Measurements from ENCODE around the gene UTP11. TPM values are rescaled to one million over a fixed set of nuclear protein-coding genes. Genes with fewer than 3 reads are reported as not detected.

UTP11 gene
- total RNA-seq, 1 donor: 38.7 TPM

- Histone ChIP-seq H3K79me2 (ENCODE audit: insufficient read depth, low read length) (no peaks in the 10 kb centered on the region), H3K27ac (ENCODE audit: low read depth, low read length) (no peak overlapping the region), H3K4me1 (ENCODE audit: insufficient read depth, low read length) (peaks cover 29% of the 10 kb centered on the region), H3K27me3 (ENCODE audit: insufficient read depth, low read length) (no peaks in the 10 kb centered on the region), H3K4me3 (ENCODE audit: insufficient read depth, low read length) (no peak overlapping the region), H3K9me3 (ENCODE audit: low read depth, low read length) (no peaks in the 10 kb centered on the region), H4K20me1 (ENCODE audit: insufficient read depth, low read length) (peaks cover 6% of the 10 kb centered on the region), H3K36me3 (ENCODE audit: insufficient read depth, low read length) (peaks cover 23% of the 10 kb centered on the region), H3K4me2 (ENCODE audit: insufficient read depth, low read length) (no peak overlapping the region), H2AFZ (ENCODE audit: low read length) (no peak overlapping the region)
- DNase-seq (ENCODE audit: insufficient read length, low spot score, missing footprints): peak; percentile 71
- no peak for TF ChIP-seq CTCF (IDR thresholded peaks at IDR 0.05; ENCODE audit: extremely low read depth, low read depth, low read length)
Measured at GRCh38 chr1:38028671-38029070, 16.1 kb downstream of the UTP11 start.

GRCh38 chr1:38029081-38029681 lies 16.6 kb downstream of the UTP11 start:
- no peaks in the 10 kb centered on the region for H3K27me3 ChIP-seq (ENCODE audit: insufficient read depth, low read length)
- peak overlapping the region; percentile 12 for H3K27ac ChIP-seq (ENCODE audit: low read depth, low read length)
- TF ChIP-seq CTCF (IDR thresholded peaks at IDR 0.05; ENCODE audit: extremely low read depth, low read depth, low read length): no peak
- peak overlapping the region; percentile 41 for H2AFZ ChIP-seq (ENCODE audit: low read length)
- H3K36me3 ChIP-seq (ENCODE audit: insufficient read depth, low read length): peaks cover 18% of the 10 kb centered on the region
- DNase-seq (ENCODE audit: insufficient read length, low spot score, missing footprints): peak; percentile 72
- peaks cover 29% of the 10 kb centered on the region for H3K4me1 ChIP-seq (ENCODE audit: insufficient read depth, low read length)
- H3K9me3 ChIP-seq (ENCODE audit: low read depth, low read length): no peaks in the 10 kb centered on the region
- H4K20me1 ChIP-seq (ENCODE audit: insufficient read depth, low read length): peaks cover 6% of the 10 kb centered on the region
- H3K79me2 ChIP-seq (ENCODE audit: insufficient read depth, low read length): no peaks in the 10 kb centered on the region
- H3K4me2 ChIP-seq (ENCODE audit: insufficient read depth, low read length): peak overlapping the region; percentile 78
- peak overlapping the region; percentile 42 for H3K4me3 ChIP-seq (ENCODE audit: insufficient read depth, low read length)

- Histone ChIP-seq H3K27me3 (ENCODE audit: insufficient read depth, low read length) (no peaks in the 10 kb centered on the region), H3K9me3 (ENCODE audit: low read depth, low read length) (no peaks in the 10 kb centered on the region), H3K27ac (ENCODE audit: low read depth, low read length) (peak overlapping the region; percentile 12), H2AFZ (ENCODE audit: low read length) (peak overlapping the region; percentile 41), H3K36me3 (ENCODE audit: insufficient read depth, low read length) (peaks cover 14% of the 10 kb centered on the region), H3K4me3 (ENCODE audit: insufficient read depth, low read length) (peak overlapping the region; percentile 54), H4K20me1 (ENCODE audit: insufficient read depth, low read length) (peaks cover 6% of the 10 kb centered on the region), H3K79me2 (ENCODE audit: insufficient read depth, low read length) (no peaks in the 10 kb centered on the region), H3K4me1 (ENCODE audit: insufficient read depth, low read length) (peaks cover 29% of the 10 kb centered on the region), H3K4me2 (ENCODE audit: insufficient read depth, low read length) (peak overlapping the region; percentile 78)
- DNase-seq (ENCODE audit: insufficient read length, low spot score, missing footprints): peak; percentile 95
- no peak for TF ChIP-seq CTCF (IDR thresholded peaks at IDR 0.05; ENCODE audit: extremely low read depth, low read depth, low read length)
Measured at GRCh38 chr1:38029685-38030511, 17.4 kb downstream of the UTP11 start.

Measured in osteoblast (primary cell).